ENCODE results near the gene PTPN22.

DNA sequence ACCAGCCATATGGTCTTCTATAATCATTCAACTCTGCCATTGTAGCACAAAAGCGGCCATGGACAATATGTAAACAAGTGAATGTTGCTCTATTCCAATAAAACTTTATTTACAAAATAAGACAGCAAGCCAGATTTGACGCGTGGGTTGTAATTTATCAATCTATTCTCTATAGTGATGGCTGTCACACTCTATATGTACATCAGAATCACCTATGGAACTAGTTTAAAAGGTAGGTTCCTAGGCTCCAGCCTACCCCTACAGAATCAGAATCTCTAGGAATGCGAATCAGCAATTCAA lies 8.2 kb upstream of the PTPN22 start:
- no peak for TF ChIP-seq EP300 (IDR thresholded peaks at IDR 0.05)
- no peak for TF ChIP-seq POLR2A (IDR thresholded peaks at IDR 0.05)
- TF ChIP-seq POLR2AphosphoS5 (IDR thresholded peaks at IDR 0.05), result no peak
- TF ChIP-seq, protein P1, sequence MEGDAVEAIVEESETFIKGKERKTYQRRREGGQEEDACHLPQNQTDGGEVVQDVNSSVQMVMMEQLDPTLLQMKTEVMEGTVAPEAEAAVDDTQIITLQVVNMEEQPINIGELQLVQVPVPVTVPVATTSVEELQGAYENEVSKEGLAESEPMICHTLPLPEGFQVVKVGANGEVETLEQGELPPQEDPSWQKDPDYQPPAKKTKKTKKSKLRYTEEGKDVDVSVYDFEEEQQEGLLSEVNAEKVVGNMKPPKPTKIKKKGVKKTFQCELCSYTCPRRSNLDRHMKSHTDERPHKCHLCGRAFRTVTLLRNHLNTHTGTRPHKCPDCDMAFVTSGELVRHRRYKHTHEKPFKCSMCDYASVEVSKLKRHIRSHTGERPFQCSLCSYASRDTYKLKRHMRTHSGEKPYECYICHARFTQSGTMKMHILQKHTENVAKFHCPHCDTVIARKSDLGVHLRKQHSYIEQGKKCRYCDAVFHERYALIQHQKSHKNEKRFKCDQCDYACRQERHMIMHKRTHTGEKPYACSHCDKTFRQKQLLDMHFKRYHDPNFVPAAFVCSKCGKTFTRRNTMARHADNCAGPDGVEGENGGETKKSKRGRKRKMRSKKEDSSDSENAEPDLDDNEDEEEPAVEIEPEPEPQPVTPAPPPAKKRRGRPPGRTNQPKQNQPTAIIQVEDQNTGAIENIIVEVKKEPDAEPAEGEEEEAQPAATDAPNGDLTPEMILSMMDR (IDR thresholded peaks at IDR 0.05), result no peak
